GM19397 (cell line): Measurements from ENCODE around the gene NUP210.

Source experiments
- ATAC-seq: cut with Tn5 transposase; IDR thresholded peaks from one replicate; pipeline ENCODE4 v1.9.1; 2021; ENCODE audit warnings: mild to moderate bottlenecking, moderate library complexity; ENCODE audit not compliant: unreplicated experiment

The NUP210 gene

DNA sequence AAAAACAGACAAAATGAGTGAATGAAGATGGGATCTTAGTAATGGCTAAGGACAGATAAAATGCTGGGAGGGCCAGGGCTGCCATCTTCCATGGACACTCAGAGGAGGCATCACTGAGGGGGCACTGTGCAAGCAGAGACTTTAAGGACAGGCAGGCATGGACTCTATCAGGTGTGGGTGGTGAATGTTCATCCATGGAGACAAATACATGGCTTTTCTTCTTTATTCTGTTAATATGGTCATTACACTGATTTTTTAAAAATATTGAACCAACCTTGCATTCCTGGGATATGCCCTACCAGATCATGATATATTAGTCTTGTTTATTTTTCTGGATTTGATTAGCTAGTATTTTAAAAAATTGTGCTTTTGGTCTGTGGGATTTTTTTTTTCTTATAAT is 12.2 kb downstream of the NUP210 start:
- ATAC-seq, result no peak

- ATAC-seq, result no peak
Measured at GRCh38 chr3:13407475-13407874, 12.6 kb downstream of the NUP210 start.

DNA sequence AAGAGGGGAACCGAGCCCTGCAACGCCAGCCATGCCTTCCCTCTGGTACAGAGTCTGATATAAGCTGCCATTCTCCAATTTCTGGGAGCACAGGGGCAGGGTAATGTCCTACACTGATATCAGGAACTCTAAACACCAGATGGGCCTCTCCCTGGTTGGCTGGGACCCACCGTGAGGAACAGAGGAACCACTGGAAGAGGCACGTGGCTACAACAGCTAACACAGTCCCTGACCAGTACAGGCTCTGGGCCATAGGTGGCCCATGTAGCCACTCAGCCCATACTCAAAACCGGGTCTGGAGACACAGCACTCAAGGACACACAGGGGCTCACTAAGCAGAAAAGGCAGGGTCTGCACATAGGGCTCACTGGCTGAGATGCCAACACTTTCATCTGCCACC is 13.9 kb downstream of the NUP210 start:
- no peak for ATAC-seq

- ATAC-seq, result no peak
Measured at GRCh38 chr3:13405614-13406013, 14.5 kb downstream of the NUP210 start.

DNA sequence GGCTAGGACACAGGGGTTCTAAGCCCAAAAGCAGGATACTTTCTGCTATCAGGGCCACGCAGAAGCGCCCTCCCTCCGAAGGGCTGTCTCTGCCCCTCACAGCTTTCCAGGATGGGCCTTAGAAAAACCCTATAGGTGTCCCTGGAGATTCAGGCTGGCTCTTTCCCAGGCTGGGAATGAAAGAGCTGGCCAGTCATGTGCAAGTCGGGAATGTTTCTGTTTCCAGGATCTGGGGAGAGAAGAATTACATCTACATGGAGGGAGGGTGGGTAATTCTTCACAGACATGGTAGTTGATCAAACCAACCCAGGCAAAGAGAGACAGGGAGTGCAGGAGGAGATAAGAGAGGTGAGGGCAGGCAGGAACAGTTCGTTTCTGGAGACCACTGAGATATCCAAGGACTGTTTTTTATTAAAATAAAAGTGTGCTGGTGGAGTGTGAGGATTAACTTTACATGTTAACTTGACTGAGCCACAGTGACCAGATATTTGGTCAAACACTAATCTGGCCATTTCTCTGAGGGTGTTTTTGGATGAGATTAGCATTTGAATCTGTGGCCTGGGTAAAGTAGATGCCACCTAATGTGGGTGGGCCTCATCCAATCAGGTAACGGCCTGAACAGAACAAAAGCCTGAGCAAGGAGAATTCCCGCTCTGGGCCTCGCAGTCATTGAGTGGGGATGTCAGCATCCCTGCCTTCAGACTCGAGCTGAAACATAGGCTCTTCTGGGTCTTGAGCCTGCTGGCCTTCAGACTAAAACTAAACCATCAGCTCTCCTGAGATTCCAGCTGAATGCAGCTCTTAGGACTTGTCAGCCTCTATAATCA is 15.3 kb downstream of the NUP210 start:
- no peak for ATAC-seq

GRCh38 chr3:13403847-13404246 is 16.3 kb downstream of the NUP210 start:
- no peak for ATAC-seq

DNA sequence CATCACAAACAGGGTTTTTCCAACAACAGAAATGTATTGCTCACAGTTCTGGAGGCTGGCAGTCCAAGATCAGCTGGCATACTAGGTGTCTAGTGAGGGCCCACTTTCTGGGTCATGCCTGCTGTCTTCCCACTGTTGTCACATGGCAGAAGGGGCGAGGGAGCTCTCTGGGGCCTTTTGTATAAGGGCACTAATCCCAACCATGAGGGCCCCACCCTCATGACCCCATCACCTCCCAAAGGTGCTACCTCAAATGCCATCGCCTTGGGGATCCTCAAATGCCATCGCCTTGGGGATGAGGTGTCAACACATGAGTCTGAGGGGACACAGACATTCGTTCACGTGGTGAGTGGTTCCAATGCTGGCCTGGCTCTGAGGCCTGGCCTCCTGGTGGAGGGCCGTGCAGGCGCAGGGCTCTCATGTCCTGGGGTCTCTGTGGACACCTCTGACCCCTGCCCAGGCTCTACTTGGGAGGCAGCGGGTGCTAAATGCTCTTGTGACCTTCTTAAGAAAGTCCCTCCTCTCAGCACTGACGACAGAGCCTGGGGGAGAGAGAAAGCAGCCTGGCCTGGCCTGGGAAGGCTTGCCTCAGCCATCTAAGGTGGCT is 16.8 kb downstream of the NUP210 start:
- no peak for ATAC-seq

GRCh38 chr3:13401149-13401548 is 19.0 kb downstream of the NUP210 start:
- no peak for ATAC-seq

GRCh38 chr3:13400114-13400673 is 19.9 kb downstream of the NUP210 start:
- no peak for ATAC-seq

GRCh38 chr3:13399603-13400002 is 20.5 kb downstream of the NUP210 start:
- no peak for ATAC-seq

GRCh38 chr3:13397316-13397715 is 22.8 kb downstream of the NUP210 start:
- ATAC-seq, result no peak

DNA sequence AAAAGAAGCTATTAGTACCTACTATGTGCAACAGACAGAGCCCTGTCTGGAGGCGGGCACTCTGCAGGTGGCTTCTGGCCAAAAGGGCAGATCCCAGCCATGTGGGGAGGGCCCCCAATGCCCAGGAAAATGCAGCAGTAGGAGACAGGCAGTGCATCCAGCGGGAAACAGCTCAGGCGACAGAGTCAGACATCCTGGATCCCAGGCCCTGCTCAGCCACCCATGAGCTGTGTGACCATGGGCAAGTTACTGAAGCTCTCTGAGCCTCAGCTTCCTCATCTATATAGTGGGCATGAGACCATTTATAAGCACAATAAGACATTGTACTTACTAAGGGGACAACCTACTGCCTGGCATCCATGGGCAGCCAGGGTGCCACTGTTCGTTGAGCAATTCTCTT is 25.8 kb downstream of the NUP210 start:
- ATAC-seq, result no peak

- no peak for ATAC-seq
Measured at GRCh38 chr3:13393427-13394360, 26.4 kb downstream of the NUP210 start.

DNA sequence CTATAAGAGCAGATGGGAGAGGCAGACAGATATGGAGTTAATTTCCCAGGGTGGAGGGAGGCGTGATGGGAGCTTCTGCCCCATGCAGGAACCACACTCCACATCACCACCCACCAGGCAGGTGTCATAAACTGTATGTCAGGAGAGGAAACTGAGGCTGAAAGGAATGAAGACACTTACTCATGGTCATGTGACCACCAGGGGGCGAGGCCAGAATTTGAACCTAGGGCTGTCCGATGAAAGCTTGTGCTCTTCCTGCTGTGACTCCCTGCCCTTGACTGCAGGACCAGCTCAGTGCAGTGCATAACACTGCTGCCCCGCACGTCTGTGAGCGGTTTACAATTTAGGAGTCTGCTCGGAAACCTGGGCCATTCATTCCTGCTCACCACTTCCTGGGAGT is 28.8 kb downstream of the NUP210 start:
- no peak for ATAC-seq

- ATAC-seq, result no peak
Measured at GRCh38 chr3:13389378-13389777, 30.7 kb downstream of the NUP210 start.

DNA sequence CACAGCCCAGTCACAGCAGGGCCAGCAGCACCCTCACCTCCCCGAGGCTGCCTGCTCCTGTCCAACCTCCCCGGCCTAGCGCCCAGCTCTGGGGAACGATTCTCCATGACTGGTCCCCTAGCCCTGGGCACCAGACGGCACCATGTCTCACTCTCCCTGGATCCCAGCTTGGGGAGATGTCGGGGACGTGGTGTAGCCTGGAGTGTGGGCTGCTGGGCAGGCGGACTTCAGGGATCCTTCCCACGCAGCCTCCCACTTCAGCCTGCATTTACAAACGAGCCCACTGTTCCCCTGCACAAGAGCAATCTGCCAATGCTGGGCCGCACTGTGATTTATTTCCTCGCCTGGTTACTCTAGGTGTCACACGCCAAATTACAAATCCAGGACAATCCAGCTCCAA is 31.3 kb downstream of the NUP210 start:
- no peak for ATAC-seq

DNA sequence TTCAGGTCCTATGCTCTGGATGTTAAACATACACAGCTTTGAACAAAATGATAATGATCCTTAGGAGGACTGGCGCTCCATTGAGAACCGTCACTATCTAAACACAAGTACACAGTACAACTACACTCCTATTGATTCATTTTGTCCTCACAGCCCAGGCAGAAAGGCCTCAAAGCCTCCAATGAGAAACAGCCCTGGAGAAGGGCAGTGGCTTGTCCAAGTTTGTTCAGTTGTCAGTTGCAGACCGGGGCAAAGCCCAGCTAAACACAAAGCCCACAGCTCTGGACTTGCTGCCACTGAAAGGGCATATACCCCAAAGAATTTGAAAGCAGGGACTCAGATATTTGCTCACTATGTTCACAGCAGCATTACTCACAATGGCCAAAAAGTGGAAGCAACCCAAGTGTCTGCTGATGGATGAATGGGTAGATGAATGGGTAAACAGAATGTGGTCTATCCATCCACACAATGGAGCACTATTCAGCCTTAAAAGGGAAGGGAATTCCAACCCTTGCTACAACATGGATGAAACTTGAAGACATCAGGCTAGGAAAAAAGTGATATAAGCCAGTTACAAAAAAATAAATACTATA is 34.7 kb downstream of the NUP210 start:
- ATAC-seq, result no peak

DNA sequence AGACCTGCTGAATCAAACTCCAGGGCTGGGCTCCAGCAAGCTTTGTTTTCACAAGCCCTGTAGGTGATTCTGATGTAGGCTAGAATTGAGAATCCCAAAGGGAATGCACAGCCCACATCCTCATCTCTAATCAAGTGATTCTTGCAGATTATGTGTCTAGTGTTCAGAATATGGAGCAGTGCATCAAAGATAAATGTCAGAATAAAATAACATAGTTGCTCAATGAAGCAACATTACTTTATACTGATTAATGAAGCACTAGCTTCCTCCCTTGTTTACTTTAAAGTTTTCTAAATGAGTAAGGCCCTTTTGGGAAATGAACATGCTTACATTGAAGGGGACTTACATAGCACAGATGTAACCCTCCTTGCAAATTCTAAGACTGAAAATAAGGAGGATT is 39.2 kb downstream of the NUP210 start:
- no peak for ATAC-seq

DNA sequence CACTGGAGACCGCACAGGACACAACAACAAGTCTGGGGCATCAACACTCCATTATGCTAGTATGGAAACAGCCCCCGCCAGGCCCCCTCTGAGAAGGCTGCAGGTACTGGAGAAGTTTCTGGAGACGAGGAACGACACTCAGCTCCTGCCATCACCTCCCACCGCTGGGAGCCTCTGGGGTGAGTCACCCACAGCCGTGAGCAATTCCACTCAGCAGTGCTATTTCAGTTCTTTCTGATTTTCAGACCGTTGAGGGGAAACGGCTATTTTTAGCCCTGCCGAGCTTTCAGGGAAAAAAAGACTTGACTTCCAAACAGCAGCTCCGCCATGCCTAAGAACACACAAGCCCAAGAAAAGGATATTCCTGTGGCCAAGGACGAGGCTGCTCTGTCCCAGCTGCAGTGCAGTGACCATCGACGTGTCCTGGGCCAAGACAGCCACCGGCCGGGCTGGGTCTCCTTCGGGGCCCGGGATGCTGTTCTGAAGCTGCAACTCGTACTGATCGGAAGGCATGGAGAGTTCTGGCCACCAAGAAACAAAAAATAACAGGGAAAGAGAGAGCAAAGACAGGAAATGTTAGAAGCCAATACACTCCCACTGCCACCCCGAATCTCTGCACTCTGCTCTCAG is 40.8 kb downstream of the NUP210 start:
- no peak for ATAC-seq

- ATAC-seq, result no peak
Measured at GRCh38 chr3:13378155-13378554, 42.0 kb downstream of the NUP210 start.
